Jurkat, Clone E6-1 (cell line): Measurements from ENCODE around the gene PC.

ENCODE experiments used
- DNase-seq: peaks from one replicate; pipeline ENCODE4 v3.0.0-alpha.2; 2011; ENCODE audit warnings: low read depth, low spot score
- H3K4me3 ChIP-seq: 2 replicates; pipeline ENCODE4 v1.5.1; 2011; ENCODE audit warnings: mild to moderate bottlenecking, low read length, control low read depth, moderate library complexity

Gene PC

GRCh38 chr11:66877588-66878385 is 80.4 kb downstream of the PC start:
- no peak overlapping the region for H3K4me3 ChIP-seq

GRCh38 chr11:66875378-66875777 is 82.8 kb downstream of the PC start:
- DNase-seq: no peak

More at GRCh38 chr11:66877588-66878385, 80.4 kb downstream of the PC start:
- DNase-seq: no peak

GRCh38 chr11:66874232-66874631 is 84.0 kb downstream of the PC start:
- DNase-seq: no peak
- H3K4me3 ChIP-seq: no peak overlapping the region

More at GRCh38 chr11:66875378-66875777, 82.8 kb downstream of the PC start:
- H3K4me3 ChIP-seq: no peak overlapping the region

- no peak for DNase-seq
- no peak overlapping the region for H3K4me3 ChIP-seq
Observed at GRCh38 chr11:66871521-66871901, 86.7 kb downstream of the PC start.

GRCh38 chr11:66870616-66871520 is 87.3 kb downstream of the PC start:
- H3K4me3 ChIP-seq: no peak overlapping the region

GRCh38 chr11:66870131-66870530 is 88.1 kb downstream of the PC start:
- no peak for DNase-seq
- H3K4me3 ChIP-seq: no peak overlapping the region

More at GRCh38 chr11:66870616-66871520, 87.3 kb downstream of the PC start:
- DNase-seq: no peak

GRCh38 chr11:66869567-66869870 is 88.7 kb downstream of the PC start:
- H3K4me3 ChIP-seq: no peak overlapping the region
- no peak for DNase-seq

- H3K4me3 ChIP-seq: no peak overlapping the region
- peak; percentile 63 for DNase-seq
Observed at GRCh38 chr11:66868726-66869566, 89.2 kb downstream of the PC start.

- DNase-seq: no peak
- no peak overlapping the region for H3K4me3 ChIP-seq
Observed at GRCh38 chr11:66868082-66868725, 90.0 kb downstream of the PC start.

- no peak overlapping the region for H3K4me3 ChIP-seq
- DNase-seq: no peak
Observed at GRCh38 chr11:66867425-66868040, 90.7 kb downstream of the PC start.

GRCh38 chr11:66866511-66866986 is 91.6 kb downstream of the PC start:
- no peak overlapping the region for H3K4me3 ChIP-seq
- DNase-seq: no peak

- DNase-seq: no peak
Observed at GRCh38 chr11:66866007-66866406, 92.2 kb downstream of the PC start.

GRCh38 chr11:66864924-66865697 is 93.1 kb downstream of the PC start:
- H3K4me3 ChIP-seq: no peak overlapping the region
- DNase-seq: no peak

More at GRCh38 chr11:66866007-66866406, 92.2 kb downstream of the PC start:
- no peak overlapping the region for H3K4me3 ChIP-seq

GRCh38 chr11:66864172-66864901 is 93.8 kb downstream of the PC start:
- DNase-seq: no peak
- no peak overlapping the region for H3K4me3 ChIP-seq

- DNase-seq: no peak
- no peak overlapping the region for H3K4me3 ChIP-seq
Observed at GRCh38 chr11:66863428-66864125, 94.6 kb downstream of the PC start.

- no peak for DNase-seq
Observed at GRCh38 chr11:66862559-66863037, 95.6 kb downstream of the PC start.

More at GRCh38 chr11:66862559-66863037, 95.6 kb downstream of the PC start:
- no peak overlapping the region for H3K4me3 ChIP-seq
